Tibial nerve (tissue), 4 donors: ENCODE data around the gene GALNTL6. TPM values are rescaled to one million over a fixed set of nuclear protein-coding genes. Genes with fewer than 3 reads are reported as not detected.

Experiments
- DNase-seq, 2 donors: peaks; one replicate each; pipeline ENCODE4 v3.0.0-alpha.2; 2019; ENCODE audit warnings: low spot score in 2 of 2
- H3K27ac ChIP-seq, 4 donors: fragments of 200-600 bp; sonication (generic) in 3 of 4; one replicate each; pipeline ENCODE4 v1.5.1; 2017 to 2019; ENCODE audit warnings: mild to moderate bottlenecking in 1 of 4
- H3K27me3 ChIP-seq, 2 donors: fragments of 200-600 bp; sonication (generic) in 1 of 2; one replicate each; pipeline versions ENCODE4 v1.5.1 to v1.6.0; 2017 to 2019
- H3K36me3 ChIP-seq, 3 donors: fragments of 200-600 bp; sonication (generic); one replicate each; pipeline ENCODE4 v1.5.1; 2018 to 2019
- H3K4me1 ChIP-seq, 4 donors: fragments of 200-600 bp; sonication (generic) in 3 of 4; one replicate each; pipeline ENCODE4 v1.5.1; 2017 to 2019
- H3K4me3 ChIP-seq, 4 donors: fragments of 200-600 bp; sonication (generic) in 3 of 4; one replicate each; pipeline ENCODE4 v1.5.1; 2017 to 2019; ENCODE audit warnings: mild to moderate bottlenecking in 1 of 4, moderate library complexity in 1 of 4
- H3K9me3 ChIP-seq, 4 donors: fragments of 200-600 bp; sonication (generic) in 3 of 4; one replicate each; pipeline ENCODE4 v1.5.1; 2017 to 2019
- EP300 ChIP-seq, 2 donors: sonication (generic); formaldehyde crosslinking; IDR thresholded peaks; one replicate each; pipeline ENCODE4 v1.6.1; 2017; ENCODE audit warnings: antibody characterized with exemption in 2 of 2, mild to moderate bottlenecking in 1 of 2
- POLR2A ChIP-seq, 2 donors: fragments of 450-650 bp; IDR thresholded peaks; one replicate each; pipeline ENCODE4 v1.6.1; 2017; ENCODE audit warnings: antibody characterized with exemption in 2 of 2, mild to moderate bottlenecking in 2 of 2, moderate library complexity in 2 of 2
- WGBS, 2 donors: methylation state at CpG; one replicate each; pipeline ENCODE4 v1.1.5; 2018; 5-methylcytosine and 5-hydroxymethylcytosine counted together
- total RNA-seq, 4 donors: library from RNA; depleted of rRNA; stranded (reverse); fragments of >200 nt; gene quantifications; one replicate each; pipeline ENCODE4 v1.1.0, GENCODE V29; 2016
- TF ChIP-seq, protein P1 (sequence below), 5 experiments: fragments of 200-600 bp in 3 of 5; fragments of 450-650 bp in 2 of 5; sonication (generic) in 3 of 5; IDR thresholded peaks; one replicate each; pipeline ENCODE4 v1.5.1; 2016 to 2019; ENCODE audit warnings: antibody characterized with exemption in 5 of 5, mild to moderate bottlenecking in 3 of 5, moderate library complexity in 2 of 5

GALNTL6 gene
- total RNA-seq, 4 donors from 2014 or later = not detected

DNA sequence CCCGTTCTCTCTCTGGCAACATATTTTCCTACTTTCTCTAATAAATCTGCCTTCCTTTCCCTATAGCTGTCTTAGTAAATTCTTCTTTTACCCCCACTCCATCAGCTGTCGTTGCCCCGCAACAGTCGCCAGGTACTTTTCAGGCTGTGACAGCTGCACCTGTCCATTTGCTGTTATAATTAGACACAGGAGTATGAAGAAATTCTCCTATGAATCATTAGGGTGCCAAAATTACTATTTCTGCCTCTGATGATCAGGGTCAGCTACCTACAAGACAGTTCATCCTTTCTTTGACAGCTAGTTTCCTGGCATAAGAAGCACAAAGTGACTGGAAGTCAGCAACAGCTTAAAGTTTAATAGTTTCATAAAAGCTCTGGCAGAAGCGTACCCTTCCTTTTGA, 19.5 kb upstream of the GALNTL6 start:
- H3K4me1 ChIP-seq = no peaks in the 10 kb centered on the region
- no peak for TF ChIP-seq EP300 (IDR thresholded peaks at IDR 0.05)
- TF ChIP-seq, protein P1, sequence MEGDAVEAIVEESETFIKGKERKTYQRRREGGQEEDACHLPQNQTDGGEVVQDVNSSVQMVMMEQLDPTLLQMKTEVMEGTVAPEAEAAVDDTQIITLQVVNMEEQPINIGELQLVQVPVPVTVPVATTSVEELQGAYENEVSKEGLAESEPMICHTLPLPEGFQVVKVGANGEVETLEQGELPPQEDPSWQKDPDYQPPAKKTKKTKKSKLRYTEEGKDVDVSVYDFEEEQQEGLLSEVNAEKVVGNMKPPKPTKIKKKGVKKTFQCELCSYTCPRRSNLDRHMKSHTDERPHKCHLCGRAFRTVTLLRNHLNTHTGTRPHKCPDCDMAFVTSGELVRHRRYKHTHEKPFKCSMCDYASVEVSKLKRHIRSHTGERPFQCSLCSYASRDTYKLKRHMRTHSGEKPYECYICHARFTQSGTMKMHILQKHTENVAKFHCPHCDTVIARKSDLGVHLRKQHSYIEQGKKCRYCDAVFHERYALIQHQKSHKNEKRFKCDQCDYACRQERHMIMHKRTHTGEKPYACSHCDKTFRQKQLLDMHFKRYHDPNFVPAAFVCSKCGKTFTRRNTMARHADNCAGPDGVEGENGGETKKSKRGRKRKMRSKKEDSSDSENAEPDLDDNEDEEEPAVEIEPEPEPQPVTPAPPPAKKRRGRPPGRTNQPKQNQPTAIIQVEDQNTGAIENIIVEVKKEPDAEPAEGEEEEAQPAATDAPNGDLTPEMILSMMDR (IDR thresholded peaks at IDR 0.05) = no peak
- TF ChIP-seq POLR2A (IDR thresholded peaks at IDR 0.05) = no peak
- WGBS, 2 donors = 83 to 94% methylated on average over 5 of the region's 5 CpGs
- H3K27ac ChIP-seq = no peak overlapping the region
- DNase-seq = no peak
- H3K27me3 ChIP-seq = no peaks in the 10 kb centered on the region
- no peak overlapping the region for H3K4me3 ChIP-seq
- H3K9me3 ChIP-seq = no peaks in the 10 kb centered on the region
- H3K36me3 ChIP-seq = no peaks in the 10 kb centered on the region

DNA sequence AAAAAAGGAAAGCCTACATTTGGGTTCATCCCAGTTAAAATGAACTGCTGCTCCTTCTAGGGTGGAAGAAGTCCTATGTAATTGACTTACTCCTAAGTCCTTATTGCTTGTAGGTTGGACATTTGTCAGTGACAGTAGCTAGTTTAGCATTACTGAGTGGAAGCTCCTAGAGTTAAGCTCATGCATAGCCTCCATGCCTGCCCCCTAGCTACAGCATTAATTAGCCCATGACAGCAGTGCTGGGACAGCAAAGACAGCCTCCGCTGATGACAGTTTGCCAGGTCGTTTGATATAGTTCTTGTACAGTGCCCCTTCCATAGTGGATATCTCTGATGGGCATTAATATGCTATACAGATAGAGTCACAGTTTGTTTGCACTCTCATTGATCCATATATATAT, 18.7 kb upstream of the GALNTL6 start:
- TF ChIP-seq EP300 (IDR thresholded peaks at IDR 0.05) (no peak), POLR2A (IDR thresholded peaks at IDR 0.05) (no peak)
- TF ChIP-seq, protein P1 (IDR thresholded peaks at IDR 0.05) = no peak
- no peaks in the 10 kb centered on the region for H3K9me3 ChIP-seq
- H3K27me3 ChIP-seq = no peaks in the 10 kb centered on the region
- H3K36me3 ChIP-seq = no peaks in the 10 kb centered on the region
- no peak overlapping the region for H3K27ac ChIP-seq
- no peaks in the 10 kb centered on the region for H3K4me1 ChIP-seq
- 85 to 88% methylated on average over 2 of the region's 2 CpGs for WGBS, 2 donors
- no peak overlapping the region for H3K4me3 ChIP-seq
- DNase-seq = no peak

GRCh38 chr4:171809854-171810253, 3.4 kb upstream of the GALNTL6 start:
- no peak overlapping the region for H3K4me3 ChIP-seq
- no peaks in the 10 kb centered on the region for H3K9me3 ChIP-seq
- H3K4me1 ChIP-seq = peaks cover 0 to 23% (median 0%) of the 10 kb centered on the region in 4 donors
- DNase-seq = no peak
- peaks cover 0 to 29% of the 10 kb centered on the region in 2 donors for H3K27me3 ChIP-seq
- no peak overlapping the region for H3K27ac ChIP-seq
- H3K36me3 ChIP-seq = no peaks in the 10 kb centered on the region
- WGBS, 2 donors = 70 to 88% methylated on average over 1 of the region's 1 CpG
- TF ChIP-seq EP300 (IDR thresholded peaks at IDR 0.05) = no peak
- TF ChIP-seq, protein P1 (IDR thresholded peaks at IDR 0.05) = no peak
- TF ChIP-seq POLR2A (IDR thresholded peaks at IDR 0.05) = no peak

GRCh38 chr4:171812333-171812664, 905 bp upstream of the GALNTL6 start:
- Histone ChIP-seq H3K9me3 (no peaks in the 10 kb centered on the region), H3K27ac (no peak overlapping the region), H3K27me3 (peaks cover 0 to 36% of the 10 kb centered on the region in 2 donors), H3K4me3 (peak overlapping the region in 2 of 4 donors; percentile 31 to 52), H3K4me1 (peaks cover 0 to 23% (median 0%) of the 10 kb centered on the region in 4 donors), H3K36me3 (no peaks in the 10 kb centered on the region)
- 5 to 8% methylated on average over 9 to 12 of the region's 12 CpGs for WGBS, 2 donors
- TF ChIP-seq EP300 (IDR thresholded peaks at IDR 0.05) (no peak), POLR2A (IDR thresholded peaks at IDR 0.05) (no peak)
- TF ChIP-seq, protein P1 (IDR thresholded peaks at IDR 0.05) = no peak
- no peak for DNase-seq

GRCh38 chr4:171813526-171814250, 484 bp downstream of the GALNTL6 start:
- Histone ChIP-seq H3K9me3 (no peaks in the 10 kb centered on the region), H3K4me1 (peaks cover 0 to 23% (median 0%) of the 10 kb centered on the region in 4 donors), H3K4me3 (peak overlapping the region; percentile 12 to 52 (median 26)), H3K27ac (no peak overlapping the region), H3K36me3 (no peaks in the 10 kb centered on the region), H3K27me3 (peaks cover 0 to 36% of the 10 kb centered on the region in 2 donors)
- TF ChIP-seq, protein P1 (IDR thresholded peaks at IDR 0.05) = no peak
- no peak for TF ChIP-seq EP300 (IDR thresholded peaks at IDR 0.05)
- TF ChIP-seq POLR2A (IDR thresholded peaks at IDR 0.05) = no peak
- no peak for DNase-seq
- 4% methylated on average over 27 to 40 of the region's 43 CpGs for WGBS, 2 donors
